Medulla oblongata (tissue), 1 donor: ENCODE data around the gene MT1HL1.
"Not testable (repeated sequence)": the region's sequence is repeated elsewhere in the genome, so short reads cannot be mapped to it uniquely, and the experiment has no call there.

Experiments used
- DNase-seq: peaks from one replicate; pipeline ENCODE4 v3.0.0-alpha.2; 2015; ENCODE audit errors: extremely low spot score

The MT1HL1 gene

GRCh38 chr1:237016626-237017025, 12.4 kb upstream of the MT1HL1 start:
- DNase-seq = peak; percentile 23

GRCh38 chr1:237013608-237014007, 9.4 kb upstream of the MT1HL1 start:
- DNase-seq = no peak

- no peak for DNase-seq
Measured at GRCh38 chr1:237012788-237013383, 8.6 kb upstream of the MT1HL1 start.

GRCh38 chr1:237012361-237012760, 8.1 kb upstream of the MT1HL1 start:
- DNase-seq = no peak

GRCh38 chr1:237011432-237011831, 7.2 kb upstream of the MT1HL1 start:
- DNase-seq = no peak

- no peak for DNase-seq
Measured at GRCh38 chr1:237009611-237010010, 5.4 kb upstream of the MT1HL1 start.

- no peak for DNase-seq
Measured at GRCh38 chr1:237007147-237007881, 3.1 kb upstream of the MT1HL1 start.

- no peak for DNase-seq
Measured at GRCh38 chr1:237005674-237006073, 1.4 kb upstream of the MT1HL1 start.

- DNase-seq = no peak
Measured at GRCh38 chr1:237003516-237003915, 725 bp downstream of the MT1HL1 start.

GRCh38 chr1:237000191-237000590, 4.0 kb downstream of the MT1HL1 start:
- no peak for DNase-seq

- DNase-seq = no peak
Measured at GRCh38 chr1:236998546-236998945, 5.7 kb downstream of the MT1HL1 start.

- no peak for DNase-seq
Measured at GRCh38 chr1:236997882-236998281, 6.4 kb downstream of the MT1HL1 start.

GRCh38 chr1:236997361-236997760, 6.9 kb downstream of the MT1HL1 start:
- no peak for DNase-seq

GRCh38 chr1:236994450-236994849, 9.8 kb downstream of the MT1HL1 start:
- DNase-seq = no peak

GRCh38 chr1:236992449-236992848, 11.8 kb downstream of the MT1HL1 start:
- DNase-seq = no peak

- DNase-seq = no peak
Measured at GRCh38 chr1:236990052-236990445, 14.2 kb downstream of the MT1HL1 start.

- no peak for DNase-seq
Measured at GRCh38 chr1:236989290-236990051, 14.8 kb downstream of the MT1HL1 start.

- no peak for DNase-seq
Measured at GRCh38 chr1:236983818-236984217, 20.4 kb downstream of the MT1HL1 start.

GRCh38 chr1:236982380-236982779, 21.9 kb downstream of the MT1HL1 start:
- no peak for DNase-seq

GRCh38 chr1:236981431-236981830, 22.8 kb downstream of the MT1HL1 start:
- not testable (repeated sequence) for DNase-seq

GRCh38 chr1:236980673-236981072, 23.6 kb downstream of the MT1HL1 start:
- DNase-seq = no peak

- DNase-seq = no peak
Measured at GRCh38 chr1:236979149-236979900, 24.9 kb downstream of the MT1HL1 start.
